ENCODE measurements around the gene JMJD4.

The JMJD4 gene

GRCh38 chr1:227757781-227758180 is 22.7 kb upstream of the JMJD4 start:
- no peak overlapping the region for H3K27ac ChIP-seq
- no peak for TF ChIP-seq CTCF (conservative IDR thresholded peaks at IDR 0.05)

- H3K27ac ChIP-seq: no peak overlapping the region
- TF ChIP-seq CTCF (conservative IDR thresholded peaks at IDR 0.05): no peak
Observed at GRCh38 chr1:227756172-227756959, 21.3 kb upstream of the JMJD4 start.

GRCh38 chr1:227754958-227755357 is 19.9 kb upstream of the JMJD4 start:
- no peak overlapping the region for H3K27ac ChIP-seq
- no peak for TF ChIP-seq CTCF (conservative IDR thresholded peaks at IDR 0.05)

- TF ChIP-seq CTCF (conservative IDR thresholded peaks at IDR 0.05): no peak
- no peak overlapping the region for H3K27ac ChIP-seq
Observed at GRCh38 chr1:227753999-227754711, 19.1 kb upstream of the JMJD4 start.

GRCh38 chr1:227749916-227750710 is 15.0 kb upstream of the JMJD4 start:
- TF ChIP-seq CTCF (conservative IDR thresholded peaks at IDR 0.05): no peak
- no peak overlapping the region for H3K27ac ChIP-seq

- no peak for TF ChIP-seq CTCF (conservative IDR thresholded peaks at IDR 0.05)
- H3K27ac ChIP-seq: no peak overlapping the region
Observed at GRCh38 chr1:227749225-227749624, 14.1 kb upstream of the JMJD4 start.

Data from VCaP (cell line).